DOHH2 (cell line): ENCODE results near the gene CALM3.
"Not testable (repeated sequence)": the region's sequence is repeated elsewhere in the genome, so short reads cannot be mapped to it uniquely, and the experiment has no call there.

Experiments used
- H3F3A ChIP-seq: fragments of 200-600 bp; sonication (generic), shearing (Covaris generic); 2 replicates; pipeline ENCODE4 v1.6.0; 2016; ENCODE audit warnings: antibody characterized with exemption, mild to moderate bottlenecking; ENCODE audit not compliant: control insufficient read depth, insufficient read depth
- H3K27ac ChIP-seq: fragments of 200-600 bp; sonication (generic); 2 replicates; pipeline ENCODE4 v1.5.1; 2014; ENCODE audit warnings: low read depth, mild to moderate bottlenecking, low read length, moderate library complexity
- H3K27me3 ChIP-seq: fragments of 200-600 bp; sonication (generic); 2 replicates; pipeline ENCODE4 v1.6.1; 2014; ENCODE audit warnings: mild to moderate bottlenecking, low read length, mixed read lengths; ENCODE audit not compliant: control insufficient read depth
- H3K36me3 ChIP-seq: fragments of 200-600 bp; sonication (generic); 2 replicates; pipeline ENCODE4 v1.6.1; 2014; ENCODE audit warnings: mild to moderate bottlenecking, low read length, moderate library complexity, mixed read lengths; ENCODE audit not compliant: control insufficient read depth
- H3K4me1 ChIP-seq: fragments of 200-600 bp; sonication (generic); 2 replicates; pipeline ENCODE4 v1.6.1; 2014; ENCODE audit warnings: mild to moderate bottlenecking, low read length, mixed read lengths; ENCODE audit not compliant: control insufficient read depth
- H3K4me2 ChIP-seq: fragments of 200-600 bp; sonication (generic); 2 replicates; pipeline ENCODE4 v1.6.0; 2014; ENCODE audit warnings: mild to moderate bottlenecking, low read length, moderate library complexity
- H3K4me3 ChIP-seq: fragments of 200-600 bp; sonication (generic); 2 replicates; pipeline ENCODE4 v1.5.1; 2014; ENCODE audit warnings: mild to moderate bottlenecking, low read length, mixed read lengths
- H3K79me2 ChIP-seq: fragments of 200-600 bp; sonication (generic); 2 replicates; pipeline ENCODE4 v1.6.1; 2014; ENCODE audit warnings: mild to moderate bottlenecking, low read length, mixed read lengths; ENCODE audit not compliant: control insufficient read depth
- H3K9me2 ChIP-seq: fragments of 200-600 bp; sonication (generic); replicated peaks from 2 replicates; pipeline ENCODE4 v1.6.1; 2014; ENCODE audit warnings: mild to moderate bottlenecking, low read length, mixed read lengths; ENCODE audit not compliant: control insufficient read depth
- H3K9me3 ChIP-seq: fragments of 200-600 bp; sonication (generic); 2 replicates; pipeline ENCODE4 v1.6.1; 2014; ENCODE audit warnings: antibody characterized with exemption, low read length, mixed read lengths; ENCODE audit not compliant: control insufficient read depth, insufficient read depth
- H4K20me1 ChIP-seq: fragments of 200-600 bp; sonication (generic); 2 replicates; pipeline ENCODE4 v1.6.0; 2014; ENCODE audit warnings: low read depth, mild to moderate bottlenecking, antibody characterized with exemption, low read length, moderate library complexity; ENCODE audit not compliant: control insufficient read depth, insufficient read depth
- CTCF ChIP-seq: fragments of 200-600 bp; sonication (generic); IDR thresholded peaks from one replicate; pipeline ENCODE4 v1.5.1; 2014; ENCODE audit warnings: antibody characterized with exemption, mild to moderate bottlenecking, low read depth, low read length; ENCODE audit not compliant: poor library complexity, severe bottlenecking
- EZH2phosphoT487 ChIP-seq: fragments of 200-600 bp; sonication (generic); IDR thresholded peaks from 2 replicates; pipeline ENCODE4 v1.6.1; 2017; ENCODE audit warnings: borderline replicate concordance, mild to moderate bottlenecking, antibody characterized with exemption, low read length, moderate library complexity, mixed read lengths

Gene CALM3

GRCh38 chr19:46559203-46559602, 41.9 kb upstream of the CALM3 start:
- no peak overlapping the region for H3K4me2 ChIP-seq
- H3K36me3 ChIP-seq, result no peaks in the 10 kb centered on the region
- TF ChIP-seq EZH2phosphoT487, result no peak

GRCh38 chr19:46559675-46560074, 41.5 kb upstream of the CALM3 start:
- H4K20me1 ChIP-seq, H3K27ac ChIP-seq, H3F3A ChIP-seq: not testable (repeated sequence)

More at GRCh38 chr19:46559203-46559602, 41.9 kb upstream of the CALM3 start:
- no peaks in the 10 kb centered on the region for H3K9me3 ChIP-seq
- H3K9me2 ChIP-seq, result no peaks in the 10 kb centered on the region
- no peaks in the 10 kb centered on the region for H3F3A ChIP-seq
- H3K4me3 ChIP-seq, result no peak overlapping the region
- H3K27me3 ChIP-seq, result peaks cover 14% of the 10 kb centered on the region
- H3K79me2 ChIP-seq, result no peaks in the 10 kb centered on the region
- H3K4me1 ChIP-seq, result no peaks in the 10 kb centered on the region
- no peaks in the 10 kb centered on the region for H4K20me1 ChIP-seq
- H3K27ac ChIP-seq, result no peak overlapping the region

GRCh38 chr19:46564701-46565100, 36.4 kb upstream of the CALM3 start:
- Histone ChIP-seq H3K4me3 (no peak overlapping the region), H3F3A (no peaks in the 10 kb centered on the region), H3K9me3 (no peaks in the 10 kb centered on the region), H3K27ac (no peak overlapping the region), H3K4me1 (no peaks in the 10 kb centered on the region), H3K27me3 (no peaks in the 10 kb centered on the region), H3K9me2 (no peaks in the 10 kb centered on the region), H3K79me2 (no peaks in the 10 kb centered on the region), H4K20me1 (no peaks in the 10 kb centered on the region), H3K36me3 (no peaks in the 10 kb centered on the region), H3K4me2 (no peak overlapping the region)
- TF ChIP-seq EZH2phosphoT487 (no peak), CTCF (no peak)

More at GRCh38 chr19:46559675-46560074, 41.5 kb upstream of the CALM3 start:
- not testable (repeated sequence) for H3K79me2 ChIP-seq, H3K36me3 ChIP-seq, H3K4me1 ChIP-seq, H3K4me2 ChIP-seq, H3K9me3 ChIP-seq, H3K9me2 ChIP-seq, H3K4me3 ChIP-seq
- peaks cover 11% of the 10 kb centered on the region for H3K27me3 ChIP-seq

GRCh38 chr19:46571495-46571894, 29.6 kb upstream of the CALM3 start:
- H3K27me3 ChIP-seq, result no peaks in the 10 kb centered on the region
- H3K4me3 ChIP-seq, result no peak overlapping the region
- H3K9me2 ChIP-seq, result no peaks in the 10 kb centered on the region
- no peak overlapping the region for H3K4me2 ChIP-seq
- TF ChIP-seq EZH2phosphoT487, result no peak
- no peak for TF ChIP-seq CTCF
- peaks cover 2% of the 10 kb centered on the region; the same call in 1 of the 2 replicates for H3K9me3 ChIP-seq
- H3K4me1 ChIP-seq, result peaks cover 10% of the 10 kb centered on the region
- no peaks in the 10 kb centered on the region for H3F3A ChIP-seq
- H3K79me2 ChIP-seq, result no peaks in the 10 kb centered on the region
- H3K27ac ChIP-seq, result no peak overlapping the region
- no peaks in the 10 kb centered on the region for H3K36me3 ChIP-seq
- H4K20me1 ChIP-seq, result no peaks in the 10 kb centered on the region
